ENCODE measurements around the gene WNK2.

- TF ChIP-seq JUN (IDR thresholded peaks at IDR 0.05; ENCODE audit: borderline replicate concordance, insufficient read depth, insufficient read length, low read depth) (no peak), CTCF (IDR thresholded peaks at IDR 0.05; ENCODE audit: extremely low read depth in 1 of 2, insufficient read depth in 1 of 2, low read depth in 1 of 2, low read length in 2 of 2) (no peak), POLR2A (IDR thresholded peaks at IDR 0.05; ENCODE audit: low read depth, low read length) (no peak)
These were observed 34.2 kb downstream of the WNK2 start for GRCh38 chr9:93218161-93218560.

Data from endothelial cell of umbilical vein (primary cell).